ENCODE measurements around the gene BORCS5. TPM values are rescaled to one million over a fixed set of nuclear protein-coding genes. Genes with fewer than 3 reads are reported as not detected.

The BORCS5 gene
- total RNA-seq, 4 donors from 2014 or later: 0.51 to 87.1 (median 17.9) TPM

DNA sequence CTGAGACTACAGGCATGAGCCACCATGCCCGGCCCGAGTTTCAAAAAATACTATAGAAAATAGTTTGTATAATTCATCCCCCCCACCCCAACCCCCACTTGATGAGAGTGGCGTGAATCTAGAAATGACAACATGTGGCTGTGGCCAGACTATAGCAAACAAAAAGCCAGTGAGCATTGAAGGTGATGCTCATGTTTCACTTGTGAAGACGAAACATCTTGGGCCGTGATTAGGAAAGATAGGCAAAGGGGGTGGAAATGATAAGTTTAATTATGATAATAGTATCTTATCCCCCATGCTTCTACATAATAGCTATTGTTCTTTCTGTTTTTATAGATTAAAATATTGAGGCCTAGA, 8.5 kb downstream of the BORCS5 start:
- H3K4me1 ChIP-seq: no peaks in the 10 kb centered on the region
- H3K4me3 ChIP-seq: no peak overlapping the region
- intact Hi-C loops (cut with DNase I; ENCODE audit: low total_unique reads): no loop called here
- DNase-seq: no peak
- TF ChIP-seq POLR2A (IDR thresholded peaks at IDR 0.05): no peak
- no peak for TF ChIP-seq CTCF (IDR thresholded peaks at IDR 0.05)
- H3K9me3 ChIP-seq: no peaks in the 10 kb centered on the region
- no peak overlapping the region for H3K27ac ChIP-seq
- H3K27me3 ChIP-seq: no peaks in the 10 kb centered on the region
- no peaks in the 10 kb centered on the region for H3K36me3 ChIP-seq

DNA sequence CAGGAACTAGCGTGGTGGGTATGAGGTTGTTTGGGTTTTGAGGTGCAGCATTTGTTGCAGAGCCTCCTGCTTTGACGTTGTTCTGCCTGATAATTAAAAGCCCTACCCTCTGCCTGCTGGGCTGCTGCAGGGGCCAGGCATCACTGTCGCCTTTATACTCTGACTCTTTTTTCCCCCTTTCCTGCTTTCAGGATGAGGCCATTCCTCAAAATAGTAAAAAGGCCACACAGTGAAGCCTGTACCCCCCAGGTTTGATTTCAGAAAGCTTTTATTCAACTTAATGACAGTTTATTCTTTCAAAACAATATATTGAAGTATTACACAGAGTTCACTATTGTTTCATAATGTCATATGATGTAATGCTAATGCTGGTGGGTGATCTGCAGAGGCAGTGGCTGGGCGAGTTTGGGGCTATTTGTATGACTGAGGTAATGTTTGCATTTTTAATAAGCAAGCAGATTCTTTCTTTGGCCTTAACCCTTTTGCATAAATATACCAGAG, 9.1 kb downstream of the BORCS5 start:
- intact Hi-C loops (cut with DNase I; ENCODE audit: low total_unique reads): no loop called here
- Histone ChIP-seq H3K27me3 (no peaks in the 10 kb centered on the region), H3K36me3 (no peaks in the 10 kb centered on the region), H3K27ac (no peak overlapping the region), H3K9me3 (no peaks in the 10 kb centered on the region), H3K4me3 (no peak overlapping the region), H3K4me1 (no peaks in the 10 kb centered on the region)
- no peak for DNase-seq
- no peak for TF ChIP-seq CTCF (IDR thresholded peaks at IDR 0.05)
- TF ChIP-seq POLR2A (IDR thresholded peaks at IDR 0.05): no peak

DNA sequence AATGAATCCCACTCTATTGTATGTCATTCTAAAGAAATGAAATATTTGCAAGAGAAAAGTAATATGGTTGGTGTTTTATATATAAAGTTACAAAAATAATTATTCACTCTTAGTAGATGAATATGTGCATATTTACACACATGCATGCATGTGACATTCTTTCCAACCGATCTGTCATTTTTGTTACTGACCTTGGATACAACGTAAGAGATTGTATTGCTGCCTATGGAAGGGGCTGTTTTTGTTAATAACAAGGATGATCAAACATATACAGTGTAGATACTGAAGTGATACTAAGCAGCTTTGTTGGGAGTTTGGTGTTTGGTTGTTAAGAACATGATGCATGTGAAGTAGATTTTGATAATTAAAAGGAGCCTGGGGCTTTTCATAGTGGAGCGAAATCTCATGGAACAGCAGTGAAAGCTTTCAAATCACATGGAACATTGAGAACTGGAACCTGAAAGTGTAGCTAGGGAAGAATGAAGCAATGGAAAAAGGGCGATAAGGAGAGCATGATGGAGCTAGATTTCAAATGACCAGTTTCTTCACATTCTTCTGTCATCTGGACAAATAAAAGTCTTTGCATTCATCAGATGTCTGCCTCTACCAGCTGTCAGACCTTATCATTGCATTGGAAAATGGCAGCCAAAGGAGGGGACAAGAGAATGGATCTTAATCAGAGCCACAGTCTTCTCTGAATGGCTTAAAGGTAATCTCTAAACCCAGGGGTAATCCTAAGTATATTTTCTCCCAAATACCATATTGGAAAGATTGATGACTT, 10.0 kb downstream of the BORCS5 start:
- Histone ChIP-seq H3K4me1 (no peaks in the 10 kb centered on the region), H3K9me3 (no peaks in the 10 kb centered on the region), H3K36me3 (no peaks in the 10 kb centered on the region), H3K27ac (no peak overlapping the region), H3K4me3 (no peak overlapping the region), H3K27me3 (no peaks in the 10 kb centered on the region)
- intact Hi-C loops (cut with DNase I; ENCODE audit: low total_unique reads): no loop called here
- no peak for TF ChIP-seq POLR2A (IDR thresholded peaks at IDR 0.05)
- TF ChIP-seq CTCF (IDR thresholded peaks at IDR 0.05): no peak
- DNase-seq: no peak

DNA sequence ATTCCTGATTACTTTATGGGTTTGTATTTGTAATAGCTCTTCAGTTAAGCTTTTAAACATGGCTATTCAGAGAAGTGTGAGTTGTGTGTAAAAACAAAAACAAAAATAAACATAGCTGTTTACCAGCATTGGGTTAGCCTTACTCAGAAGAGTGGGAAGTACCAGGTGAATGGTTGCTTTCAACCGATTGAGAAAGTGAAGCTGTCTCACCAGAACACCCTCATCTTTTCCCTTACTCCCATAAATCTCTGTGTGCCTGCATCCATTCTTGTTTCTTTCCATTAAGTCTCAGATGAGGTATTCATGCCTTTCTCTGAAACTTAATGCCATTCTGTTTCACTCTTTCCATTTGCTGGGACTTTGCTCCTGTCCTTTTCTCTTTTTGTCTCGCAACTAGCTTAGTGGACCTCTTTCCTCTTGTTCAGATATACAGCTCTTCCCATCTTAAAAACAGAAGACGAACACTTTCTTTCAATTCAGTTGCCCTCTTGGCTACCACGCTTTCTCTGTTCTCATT, 10.7 kb downstream of the BORCS5 start:
- Histone ChIP-seq H3K27me3 (no peaks in the 10 kb centered on the region), H3K9me3 (no peaks in the 10 kb centered on the region), H3K27ac (no peak overlapping the region), H3K4me3 (no peak overlapping the region), H3K36me3 (no peaks in the 10 kb centered on the region), H3K4me1 (no peaks in the 10 kb centered on the region)
- intact Hi-C loops (cut with DNase I; ENCODE audit: low total_unique reads): no loop called here
- no peak for DNase-seq
- TF ChIP-seq CTCF (IDR thresholded peaks at IDR 0.05) (no peak), POLR2A (IDR thresholded peaks at IDR 0.05) (no peak)

GRCh38 chr12:12372946-12373722, 16.3 kb downstream of the BORCS5 start:
- no peak overlapping the region for H3K27ac ChIP-seq
- no peak for TF ChIP-seq CTCF (IDR thresholded peaks at IDR 0.05)
- no peak for TF ChIP-seq POLR2A (IDR thresholded peaks at IDR 0.05)
- no peak overlapping the region for H3K4me3 ChIP-seq
- no peak for DNase-seq
- H3K9me3 ChIP-seq: no peaks in the 10 kb centered on the region
- no peaks in the 10 kb centered on the region for H3K4me1 ChIP-seq
- no peaks in the 10 kb centered on the region for H3K36me3 ChIP-seq
- no peaks in the 10 kb centered on the region for H3K27me3 ChIP-seq
- intact Hi-C loops (cut with DNase I; ENCODE audit: low total_unique reads): loop anchor here (10.0 kb wide), 1 partner anchor 192 kb away; the partner anchor contains the start of gene DUSP16

All from uterus (tissue), 4 donors.